ENCODE data around the gene PHACTR1. TPM values are rescaled to one million over a fixed set of nuclear protein-coding genes. Genes with fewer than 3 reads are reported as not detected.
A peak's percentile ranks its signal among the peaks of the same experiment; 100 is the strongest.

PHACTR1 gene
- polyA plus RNA-seq, 1 of the 3 experiments (the other 2 are of a cell fraction), result 0.12 TPM

- H3K4me2 ChIP-seq, result no peak overlapping the region
These were observed 355.2 kb downstream of the PHACTR1 start for GRCh38 chr6:13071550-13072345.

More at GRCh38 chr6:13071550-13072345, 355.2 kb downstream of the PHACTR1 start:
- Histone ChIP-seq H3K4me1 (ENCODE audit: control insufficient read depth in 1 of 2, insufficient read depth in 2 of 2, low read depth in 1 of 2, low read length in 1 of 2) (peaks cover 0 to 11% of the 10 kb centered on the region in 2 experiments; a peak in 2 of 4 replicates), H3K4me3 (ENCODE audit: low read depth in 2 of 2, low read length in 1 of 2) (no peak overlapping the region), H3K79me2 (ENCODE audit: insufficient read depth) (no peaks in the 10 kb centered on the region), H3K27me3 (ENCODE audit: insufficient read depth) (no peaks in the 10 kb centered on the region), H3K27ac (ENCODE audit: low read depth in 2 of 2, low read length in 1 of 2) (peak overlapping the region in 1 of 2 experiments; percentile 67; a peak in 1 of 4 replicates), H3F3A (replicated peaks; ENCODE audit: insufficient read depth) (no peaks in the 10 kb centered on the region), H3K9me2 (no peaks in the 10 kb centered on the region), H3K9ac (no peak overlapping the region), H4K20me1 (ENCODE audit: insufficient read depth) (no peaks in the 10 kb centered on the region), H2AFZ (ENCODE audit: low read depth) (no peak overlapping the region), H3K36me3 (replicated peaks in 1 of 2; ENCODE audit: control insufficient read depth in 1 of 2, insufficient read depth in 2 of 2, low read length in 1 of 2) (no peaks in the 10 kb centered on the region), H3K9me3 (no peaks in the 10 kb centered on the region)
- CTCF ChIA-PET, result no interaction called here
- no peak for DNase-seq
- POLR2A ChIA-PET, result no interaction called here
- no peak for TF ChIP-seq USF1 (IDR thresholded peaks at IDR 0.05; ENCODE audit: borderline replicate concordance, low read depth)
- TF ChIP-seq REST (IDR thresholded peaks at IDR 0.05; ENCODE audit: low read depth, low read length), result no peak
- TF ChIP-seq JUND (IDR thresholded peaks at IDR 0.05), result no peak
- TF ChIP-seq MEF2A (IDR thresholded peaks at IDR 0.05; ENCODE audit: borderline replicate concordance, low read depth), result no peak
- TF ChIP-seq GATA2 (CRISPR knock-in tag; IDR thresholded peaks at IDR 0.05), result no peak
- TF ChIP-seq TCF12 (IDR thresholded peaks at IDR 0.05), result no peak
- no peak for TF ChIP-seq NFIC (IDR thresholded peaks at IDR 0.05; ENCODE audit: borderline replicate concordance)
- TF ChIP-seq IRF3 (IDR thresholded peaks at IDR 0.05; ENCODE audit: low read depth, low read length), result no peak
- 35% methylated on average over 6 of the region's 6 CpGs for WGBS (ENCODE audit: low lambda C conversion rate)

Data from SK-N-SH (cell line).